Activated T-cell treated with anti-CD3 and anti-CD28 coated beads for 1 hour (primary cell): ENCODE measurements around the gene GDNF.

Experiments
- DNase-seq: peaks from one replicate; pipeline ENCODE4 v3.0.0-alpha.2; 2020; ENCODE audit warnings: low read depth

GDNF gene

DNA sequence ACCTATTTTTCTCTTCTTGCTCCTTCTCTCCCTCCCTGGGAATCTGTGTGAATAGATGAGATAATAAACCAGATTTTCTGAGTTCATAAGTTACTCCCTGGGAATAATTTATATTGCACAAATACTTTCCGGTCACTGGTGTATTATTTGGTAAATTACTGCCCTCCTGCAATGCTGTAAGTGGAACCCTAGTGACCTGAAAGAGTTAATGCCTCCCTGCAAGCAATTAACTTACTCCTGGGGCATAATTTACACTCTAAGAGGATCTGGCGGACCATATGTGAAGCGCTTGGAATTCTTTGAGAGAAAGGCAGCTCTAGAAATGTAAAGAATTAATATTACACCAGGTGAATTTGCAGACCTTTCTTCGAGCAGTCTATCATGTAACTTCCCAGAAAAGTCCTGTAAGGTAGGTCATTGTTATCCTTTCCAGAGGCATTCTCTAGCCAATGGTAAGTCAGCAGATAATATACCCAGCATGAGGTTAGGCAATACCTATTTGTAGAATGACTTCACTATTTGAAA lies 7.0 kb upstream of the GDNF start:
- DNase-seq: no peak

DNA sequence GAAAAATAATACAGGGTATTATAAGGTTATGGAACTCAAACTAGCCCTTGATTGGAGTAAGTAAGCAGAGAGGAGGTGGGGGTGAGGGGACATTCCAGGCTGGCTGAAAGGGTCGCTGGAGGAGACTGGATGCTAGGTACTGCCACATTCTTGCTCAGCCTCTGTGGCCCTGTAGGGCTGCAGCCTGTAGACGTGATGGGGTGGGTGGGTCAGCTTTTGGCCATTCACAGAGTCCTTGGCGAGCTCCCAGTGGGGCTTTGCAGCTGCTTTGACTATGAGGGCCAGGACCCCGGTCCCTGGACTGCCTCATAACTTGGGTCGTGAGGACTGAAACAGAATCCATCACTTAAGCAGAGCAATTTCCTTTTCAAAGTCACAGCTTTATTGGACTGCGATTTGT lies 4.2 kb upstream of the GDNF start:
- DNase-seq: no peak

DNA sequence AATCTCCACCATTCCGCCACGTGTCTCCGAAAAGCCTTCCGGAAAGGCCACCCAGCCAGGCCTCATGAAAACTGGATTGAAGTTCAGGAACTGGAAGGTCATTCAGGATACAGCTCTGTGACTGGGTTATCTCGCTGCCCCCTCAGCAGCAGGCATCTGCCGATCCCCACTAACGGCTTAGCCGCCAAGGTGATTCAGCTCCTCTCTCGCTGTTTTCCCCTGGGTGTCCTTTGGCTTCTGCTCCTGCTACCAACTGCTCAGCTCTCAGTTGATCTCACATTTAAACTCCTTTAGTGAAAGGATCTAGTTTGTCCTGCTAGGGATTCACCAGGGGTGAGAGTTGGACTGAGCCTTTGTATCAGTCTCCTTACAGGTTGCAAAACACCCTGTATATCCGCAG lies 2.2 kb upstream of the GDNF start:
- no peak for DNase-seq

DNA sequence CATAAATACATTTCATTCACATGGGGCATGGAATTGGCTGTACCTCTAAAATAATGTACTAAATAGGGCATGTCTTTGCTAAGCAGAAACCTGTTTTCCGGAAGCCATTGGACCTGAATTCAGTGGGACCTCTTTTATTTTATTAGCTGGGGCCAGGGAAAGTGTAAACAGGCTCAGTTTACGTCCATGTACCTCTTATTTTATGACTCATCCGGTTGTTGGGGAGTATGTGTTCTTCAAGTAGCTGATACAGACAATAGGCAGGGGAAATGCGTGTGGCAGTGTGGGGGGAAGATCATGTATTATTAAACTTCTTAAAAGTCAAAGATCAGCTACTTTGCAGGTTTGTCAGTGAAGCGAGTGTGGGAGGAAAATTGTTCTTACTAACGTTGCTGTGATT lies 1.4 kb upstream of the GDNF start:
- DNase-seq: no peak

DNA sequence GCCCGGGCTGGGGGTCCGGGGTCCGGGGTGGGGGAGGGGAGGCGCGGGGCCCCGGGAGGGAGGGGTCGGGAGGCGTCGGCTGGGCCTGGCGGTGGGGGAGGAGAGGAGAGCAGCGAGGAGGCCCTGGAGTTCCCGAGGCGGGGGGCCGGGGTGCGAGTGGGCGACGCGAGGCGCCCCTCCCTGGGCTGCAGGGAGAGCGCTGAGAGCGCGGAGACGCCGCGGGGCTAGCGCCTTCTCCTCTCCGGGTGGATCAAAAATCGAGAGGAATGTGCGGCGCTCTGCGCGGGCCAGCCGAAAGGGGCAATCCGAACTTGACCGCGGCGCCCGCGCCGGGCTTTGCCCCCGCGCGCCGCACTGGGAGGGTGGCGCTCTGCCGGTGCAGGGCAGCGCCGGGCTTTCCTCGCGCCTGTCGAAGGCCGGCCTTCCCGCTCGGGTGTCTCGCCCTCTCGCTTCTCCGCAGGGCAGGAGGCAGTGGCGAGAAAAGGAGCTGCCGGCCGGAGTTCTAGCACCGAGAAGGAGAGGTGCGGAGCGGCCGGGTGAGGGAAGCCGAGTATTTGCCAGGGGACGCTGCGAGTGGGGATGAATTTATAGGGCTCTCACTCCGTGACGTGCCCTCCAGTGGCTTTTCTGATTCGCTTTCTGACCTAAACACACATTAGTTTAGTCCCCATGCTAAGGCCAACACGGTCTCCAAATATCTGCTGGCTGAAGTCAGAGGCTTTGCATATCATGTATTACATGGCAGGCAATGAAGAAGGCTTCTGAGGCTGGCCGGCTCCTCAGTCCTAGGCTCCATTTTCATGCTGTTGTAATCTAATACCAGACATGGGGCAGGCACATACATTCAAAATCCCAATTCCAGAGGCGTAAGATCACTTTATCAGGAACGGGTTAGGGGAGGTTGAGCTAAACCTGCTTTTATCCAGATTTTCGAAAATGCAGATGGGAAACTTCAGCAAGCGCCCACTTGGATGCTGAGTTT lies 503 bp upstream of the GDNF start:
- no peak for DNase-seq

DNA sequence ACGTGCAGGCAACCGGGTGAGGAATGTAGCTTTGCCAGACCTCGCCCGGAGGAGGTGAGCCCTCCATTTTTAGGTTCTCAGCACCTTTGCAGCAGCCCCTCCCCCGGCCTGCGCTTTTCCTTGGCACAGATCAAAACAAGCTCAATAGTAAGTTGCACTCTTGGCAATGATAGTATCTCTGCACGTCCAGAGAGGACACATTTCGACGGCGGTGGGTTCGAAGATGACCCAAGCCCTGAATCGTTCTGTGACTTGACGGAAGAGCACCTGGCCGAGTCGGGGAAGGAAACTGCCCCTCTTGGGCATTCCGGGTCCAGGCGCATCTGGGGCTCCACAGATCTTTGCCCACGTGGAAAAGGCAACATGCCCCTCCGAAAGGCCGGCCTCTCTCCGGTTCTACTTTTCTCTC lies 904 bp downstream of the GDNF start:
- DNase-seq: no peak

DNA sequence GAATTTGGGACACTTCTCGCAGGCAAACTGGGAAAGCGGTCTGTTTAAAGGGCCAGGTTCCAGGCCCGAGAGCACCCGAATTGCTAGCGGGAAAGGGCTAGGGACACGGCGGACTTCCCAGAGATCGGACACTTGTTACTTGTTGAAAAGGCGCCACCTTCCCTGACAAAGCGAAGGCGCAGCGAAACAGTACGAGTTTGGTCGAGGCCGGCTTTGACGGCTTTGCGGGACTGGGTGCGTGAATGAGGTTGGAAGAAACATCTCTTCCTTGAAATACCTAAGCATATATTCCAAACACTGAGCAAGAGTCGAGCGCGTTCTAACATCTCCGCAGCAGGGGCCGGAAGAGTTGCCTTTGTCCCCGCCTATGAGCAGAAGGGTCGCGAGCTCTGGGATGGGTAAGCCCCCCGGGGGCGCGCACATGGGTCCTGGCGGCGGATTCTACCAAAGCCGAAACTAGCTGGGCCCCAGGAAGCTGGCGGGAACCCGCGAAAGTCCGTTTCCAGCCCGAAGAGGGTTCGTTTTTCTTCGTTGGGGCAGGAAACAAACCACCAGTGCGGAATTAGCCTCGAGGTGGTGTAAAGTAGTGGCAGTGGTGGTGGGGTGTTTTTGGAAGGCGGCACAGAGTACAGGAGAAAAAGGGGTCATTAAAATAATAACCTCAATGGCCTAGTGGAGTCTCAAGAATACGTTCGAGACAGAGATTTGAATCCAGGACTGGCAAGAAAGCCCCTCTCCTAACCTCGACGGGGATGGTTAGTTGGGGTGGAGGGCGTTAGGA lies 1.5 kb downstream of the GDNF start:
- DNase-seq: no peak

DNA sequence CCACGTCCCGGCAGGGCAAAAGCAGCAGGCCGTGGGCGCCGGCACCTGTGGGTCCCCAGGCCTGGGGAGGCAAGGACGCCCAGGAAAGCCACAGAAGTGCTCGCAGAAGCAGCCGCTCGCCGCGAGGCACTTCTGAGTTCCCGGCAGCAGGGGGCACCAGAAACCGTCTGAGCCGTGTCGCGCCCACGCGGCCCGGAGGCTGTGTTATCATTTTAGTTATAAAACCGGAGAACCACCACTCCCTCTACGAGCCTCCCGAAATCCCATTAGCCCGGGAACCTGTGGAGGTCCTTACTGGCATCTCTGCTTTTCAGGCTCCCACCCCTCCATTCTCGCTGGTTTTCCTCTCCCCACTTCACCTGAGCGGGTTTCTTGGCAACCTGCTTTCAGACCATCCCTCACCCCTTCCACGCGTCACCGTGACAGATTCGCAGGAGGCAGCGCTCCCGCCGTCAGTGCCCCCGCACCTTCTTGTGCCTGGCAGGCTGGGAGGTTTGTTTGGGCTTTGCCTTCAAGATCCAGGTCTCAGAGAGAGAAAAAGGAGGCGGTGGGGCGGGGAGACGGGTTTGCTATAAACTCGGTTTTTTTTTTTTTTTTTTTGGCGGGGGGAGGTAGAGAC lies 2.3 kb downstream of the GDNF start:
- peak; percentile 10 for DNase-seq

DNA sequence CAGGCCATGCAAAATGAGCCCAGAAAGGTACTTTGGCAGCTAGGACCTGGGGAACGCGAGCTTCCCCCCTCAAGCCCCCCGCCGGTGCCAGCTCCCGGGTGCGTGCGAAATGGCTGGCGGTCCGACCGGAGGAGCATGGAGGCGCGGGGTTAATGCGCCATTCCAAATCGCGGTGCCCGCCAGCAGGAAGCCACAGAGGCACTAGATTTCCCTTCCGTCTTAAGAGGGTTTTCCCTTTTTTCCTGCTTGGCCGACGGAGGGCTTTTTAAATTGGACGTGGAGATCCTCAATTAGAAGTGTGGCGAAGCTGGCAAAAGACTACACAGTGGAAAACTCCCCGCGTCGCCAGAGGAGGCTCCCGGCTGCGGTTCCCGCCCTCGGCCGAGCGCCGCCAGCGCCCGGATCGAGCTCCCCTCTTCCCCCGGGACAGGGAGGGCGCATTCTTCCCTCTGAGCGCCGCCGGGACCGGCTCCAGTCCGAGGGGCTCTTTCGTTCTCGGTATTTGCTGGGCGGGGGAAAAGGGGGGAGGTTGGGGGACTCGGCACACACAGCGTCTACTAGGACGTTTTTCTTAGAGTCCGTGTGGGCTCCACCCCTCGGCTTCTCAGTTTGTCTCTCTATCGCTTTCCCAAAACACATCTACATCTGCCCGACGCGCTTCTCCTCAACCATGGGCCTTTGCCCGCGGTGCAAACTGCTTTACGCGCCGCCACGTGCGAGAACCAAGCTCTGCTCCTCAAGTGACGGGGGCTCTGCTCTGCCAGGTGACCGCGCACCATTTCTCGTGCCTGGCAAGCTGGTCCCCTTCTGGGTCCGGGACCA lies 3.0 kb downstream of the GDNF start:
- DNase-seq: no peak

DNA sequence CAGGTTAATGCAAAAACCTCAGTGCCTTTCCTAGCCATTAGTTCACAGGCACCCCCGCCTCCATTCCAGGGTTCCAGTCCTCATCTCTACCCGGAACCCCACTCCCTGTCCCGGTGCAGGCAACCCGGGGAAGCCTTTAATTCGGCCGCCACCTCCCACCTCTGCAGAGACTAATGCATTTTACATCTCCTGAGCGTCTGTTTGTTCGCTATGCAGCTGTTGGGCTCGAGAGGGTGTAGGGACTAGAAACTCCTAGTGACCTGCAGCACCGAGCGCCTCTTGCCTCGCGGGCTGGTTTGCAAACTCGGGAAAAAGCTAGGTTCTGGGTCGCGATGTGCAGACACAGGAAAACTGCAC lies 3.6 kb downstream of the GDNF start:
- DNase-seq: no peak

DNA sequence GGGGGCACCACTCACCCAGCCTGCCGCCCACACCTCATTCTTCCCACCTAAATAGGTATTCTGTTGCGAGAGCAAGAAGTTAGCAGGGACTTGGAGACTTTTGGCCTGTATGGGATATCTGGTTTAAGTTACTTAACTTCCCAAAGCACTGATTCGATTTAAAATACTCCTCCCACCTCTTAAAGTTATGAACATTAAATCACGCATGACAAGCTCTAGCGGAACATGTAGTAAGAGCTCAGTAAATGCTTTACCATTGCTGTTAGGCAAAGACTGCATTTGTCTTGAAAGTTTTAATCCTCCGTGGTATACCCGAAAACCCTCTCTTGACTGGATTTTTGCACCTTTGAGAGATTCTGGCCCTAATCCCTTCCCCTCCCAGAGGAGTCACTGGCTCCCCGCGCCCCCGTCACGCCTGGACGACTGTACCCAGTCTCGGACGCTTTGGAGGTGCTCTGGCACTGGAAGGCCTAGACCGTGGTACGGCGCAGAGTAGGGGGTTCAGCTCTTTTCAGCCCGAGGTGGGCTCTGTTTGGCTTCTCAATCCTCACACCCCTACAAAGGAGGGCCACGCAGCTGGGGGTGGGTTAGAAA lies 4.4 kb downstream of the GDNF start:
- no peak for DNase-seq

DNA sequence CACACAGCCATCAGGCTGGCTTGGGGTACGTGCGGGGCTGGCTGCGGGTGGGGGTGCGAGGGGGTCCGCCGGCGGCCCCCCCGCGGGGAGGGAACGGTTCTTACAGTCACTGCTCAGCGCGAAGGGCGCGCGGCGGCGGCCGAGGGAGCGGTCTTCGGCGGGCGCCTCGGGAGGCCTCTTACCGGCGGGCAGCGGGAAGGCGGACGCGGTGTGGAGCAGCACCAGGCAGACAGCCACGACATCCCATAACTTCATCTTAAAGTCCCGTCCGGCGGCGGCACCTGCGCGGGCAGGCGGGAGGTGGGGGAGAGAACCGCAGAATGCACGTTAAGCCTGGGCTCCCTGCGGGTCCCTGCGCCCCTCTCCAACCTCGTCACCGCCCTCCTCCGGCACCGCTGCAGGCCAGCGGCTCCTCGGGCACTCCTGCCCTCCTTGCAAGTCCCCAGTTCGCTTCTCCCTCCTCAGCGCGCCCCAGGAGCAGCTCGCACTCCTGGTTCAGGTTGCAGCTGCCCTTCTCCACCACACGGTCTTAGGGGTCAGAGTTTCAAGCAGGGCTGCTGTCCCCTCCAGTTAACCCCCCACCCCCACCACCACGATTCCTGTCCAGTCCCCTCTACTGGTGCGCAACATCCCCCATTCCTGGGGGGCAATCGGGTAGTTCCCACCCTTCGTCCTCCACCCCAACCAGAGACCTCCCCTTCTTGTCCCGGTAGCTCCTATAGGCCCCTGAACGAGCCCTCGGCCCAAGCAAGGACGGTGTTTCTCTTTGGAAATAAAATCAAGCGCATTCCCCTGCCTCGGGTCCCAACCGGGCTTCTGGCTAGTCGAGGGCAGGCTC lies 5.1 kb downstream of the GDNF start:
- no peak for DNase-seq

DNA sequence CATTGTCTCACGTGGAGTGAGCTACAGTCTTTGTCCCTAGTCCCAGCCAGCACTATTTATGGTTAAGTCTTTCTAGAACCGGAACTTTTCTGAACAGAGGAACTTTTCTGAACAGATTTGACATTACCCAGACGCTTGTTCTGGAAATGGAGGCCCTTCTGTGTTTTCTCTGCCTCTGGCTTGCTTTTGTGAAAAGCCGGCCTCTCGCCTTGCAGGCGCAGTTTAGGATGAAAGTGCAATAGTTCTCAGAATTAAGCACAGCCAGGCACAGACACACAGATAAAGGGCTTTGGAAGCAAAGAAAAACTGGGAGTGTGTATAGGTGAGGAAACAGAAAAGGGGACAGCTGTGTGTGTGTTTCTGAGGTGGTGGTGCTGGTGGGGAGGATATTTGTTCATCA lies 5.9 kb downstream of the GDNF start:
- no peak for DNase-seq

DNA sequence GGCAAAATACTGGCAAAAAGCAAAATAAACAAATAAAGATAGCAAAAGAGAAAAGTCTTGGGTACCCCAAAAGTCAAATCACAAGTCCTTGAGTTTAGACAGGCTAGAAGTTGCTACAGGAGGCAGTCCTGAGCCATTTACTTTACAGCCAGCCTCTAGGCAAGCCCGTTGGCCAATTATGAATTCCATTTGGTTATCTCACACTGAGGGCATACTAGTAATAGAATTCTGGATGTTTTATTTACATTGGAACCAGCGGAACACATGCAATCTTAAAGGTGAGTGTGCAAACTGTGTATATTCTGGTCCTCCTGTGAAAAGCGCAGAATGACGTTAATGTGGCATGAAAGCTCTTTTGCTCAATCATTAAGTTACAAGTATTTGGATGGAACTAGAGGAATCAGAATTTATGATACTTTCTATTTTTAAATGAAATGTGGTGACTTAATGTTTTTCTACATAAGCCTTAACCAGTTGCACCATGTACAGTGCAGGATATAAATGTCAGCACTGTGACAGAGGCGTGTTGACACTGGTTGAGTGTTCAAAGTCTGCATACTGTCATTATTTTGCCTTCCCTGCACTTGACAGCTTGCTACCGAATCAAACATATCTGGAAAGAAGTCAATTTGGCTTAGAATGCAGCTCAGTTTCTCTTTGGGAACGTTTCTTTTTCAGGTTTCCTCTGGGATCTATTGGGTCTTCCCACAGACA lies 7.9 kb downstream of the GDNF start:
- no peak for DNase-seq

DNA sequence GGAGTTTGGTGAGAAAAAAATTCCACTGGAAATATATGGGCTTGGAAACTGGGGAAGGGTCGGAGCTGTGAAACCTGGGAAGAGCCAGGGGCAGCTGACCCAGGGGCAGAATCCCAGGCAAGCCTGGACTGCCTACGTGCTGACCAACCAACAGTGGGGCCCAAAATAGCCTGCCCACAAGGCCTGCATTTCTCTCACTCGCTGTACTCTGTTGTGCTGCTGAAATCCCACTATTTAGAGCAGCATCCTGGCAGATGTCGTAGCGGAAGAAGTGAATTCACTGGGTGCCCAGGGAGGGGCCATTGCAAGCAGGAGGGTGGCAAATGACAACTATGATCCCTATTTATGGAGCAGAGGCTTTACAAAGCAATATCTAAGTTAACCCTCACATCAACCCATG lies 9.5 kb downstream of the GDNF start:
- DNase-seq: no peak

DNA sequence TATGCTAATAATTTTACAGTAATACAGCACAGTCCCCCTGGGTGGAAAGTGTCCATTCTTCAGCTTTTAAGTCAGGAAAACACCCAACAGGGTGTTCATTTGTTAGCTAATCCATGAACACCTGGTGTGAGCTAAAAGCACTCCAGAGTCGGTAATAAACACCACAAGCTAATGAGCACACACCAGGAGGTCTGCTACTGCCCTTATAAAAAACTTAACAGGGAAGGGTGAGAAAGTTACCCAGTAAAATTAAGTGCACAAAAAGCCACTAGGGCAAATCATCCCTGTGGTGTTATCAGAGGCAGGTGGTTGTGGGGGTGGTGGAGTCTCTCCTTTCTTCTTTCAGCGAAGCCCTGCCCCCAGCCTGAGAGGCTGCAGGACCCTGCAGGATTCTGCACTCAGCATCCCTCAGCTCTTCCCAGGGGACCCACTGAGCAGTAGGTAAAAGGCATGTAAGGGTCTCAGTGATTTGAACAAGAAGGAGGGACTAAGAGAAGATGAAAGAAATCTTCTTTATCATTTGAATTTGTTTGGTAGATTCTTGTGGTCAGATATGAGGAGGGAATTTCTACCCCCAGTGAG lies 14.4 kb downstream of the GDNF start:
- DNase-seq: no peak

DNA sequence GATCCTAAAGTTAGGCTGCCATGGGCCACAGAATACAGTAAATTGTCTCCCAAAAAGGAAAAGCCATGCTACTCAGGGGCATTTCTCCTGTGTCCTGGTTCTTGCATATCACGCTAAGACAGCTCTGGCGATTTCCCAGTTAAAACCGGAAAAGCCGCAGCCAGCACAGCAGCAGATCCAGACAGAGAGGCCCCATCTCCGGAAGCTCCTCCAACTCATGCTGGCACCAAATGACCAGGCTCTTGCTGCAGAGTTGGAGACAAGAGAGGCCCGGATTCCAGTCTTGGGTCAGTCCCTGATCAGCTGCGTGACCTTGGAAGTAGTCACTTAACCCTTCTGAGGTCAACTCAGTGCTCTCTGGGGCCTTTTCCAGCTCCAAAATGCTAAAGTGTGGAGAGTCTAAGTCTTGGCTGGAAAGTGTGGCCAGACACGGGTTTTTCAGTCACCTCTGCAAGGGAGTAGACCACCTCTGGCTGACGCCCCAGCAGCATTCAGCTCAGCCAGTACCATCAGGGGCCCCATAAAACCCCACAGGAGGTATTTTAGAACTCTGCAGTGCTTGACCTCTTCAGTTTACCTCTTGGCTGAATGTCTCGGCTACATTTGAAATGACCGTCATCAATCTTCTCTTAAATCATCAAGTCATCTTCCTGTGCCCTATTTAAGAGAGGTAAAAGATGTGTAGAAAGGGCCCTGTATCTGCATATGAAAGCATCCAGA lies 16.2 kb downstream of the GDNF start:
- DNase-seq: no peak

DNA sequence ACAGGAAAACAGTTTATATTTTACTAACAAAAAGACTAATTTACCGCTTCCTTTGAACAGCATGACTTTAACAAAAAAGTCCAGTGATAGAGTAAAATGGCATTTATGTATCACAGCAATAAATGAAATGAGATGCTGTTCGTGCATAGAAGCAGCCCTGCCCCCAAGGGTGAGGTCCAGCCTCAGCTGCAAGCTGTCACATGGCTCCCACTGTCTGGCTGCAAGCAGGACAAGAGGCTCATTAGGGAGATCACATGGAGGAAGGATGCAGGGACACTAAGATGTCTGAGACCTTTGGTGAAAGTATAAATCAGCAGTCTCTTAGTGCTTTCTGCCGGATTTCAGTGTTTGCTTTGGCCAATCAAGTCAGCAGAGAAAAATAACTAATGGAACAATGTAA lies 23.0 kb downstream of the GDNF start:
- DNase-seq: no peak

DNA sequence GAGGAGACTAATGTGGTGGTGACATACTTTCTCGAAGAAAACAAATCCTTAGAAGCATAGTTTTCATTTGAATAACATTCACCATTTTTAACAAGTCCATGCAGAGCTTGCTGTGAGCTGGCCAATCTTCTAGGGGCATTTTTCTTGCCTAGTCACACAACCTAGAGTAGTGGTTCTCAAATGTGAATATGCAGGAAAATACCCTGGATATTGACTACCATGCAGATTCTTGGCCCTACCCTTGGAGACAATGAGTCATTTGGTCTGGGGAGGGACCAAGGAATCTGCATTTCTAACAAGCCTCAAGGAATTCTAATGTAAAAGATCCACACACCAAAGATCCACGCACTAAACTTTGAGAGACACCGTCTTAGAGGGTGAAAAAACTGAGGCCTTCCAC lies 23.5 kb downstream of the GDNF start:
- DNase-seq: no peak
